ENCODE measurements around the gene COL23A1. TPM values are rescaled to one million over a fixed set of nuclear protein-coding genes. Genes with fewer than 3 reads are reported as not detected.

Gene COL23A1
- total and polyA plus RNA-seq, 2 experiments from 2014 or later: 1.1 to 5.1 TPM

DNA sequence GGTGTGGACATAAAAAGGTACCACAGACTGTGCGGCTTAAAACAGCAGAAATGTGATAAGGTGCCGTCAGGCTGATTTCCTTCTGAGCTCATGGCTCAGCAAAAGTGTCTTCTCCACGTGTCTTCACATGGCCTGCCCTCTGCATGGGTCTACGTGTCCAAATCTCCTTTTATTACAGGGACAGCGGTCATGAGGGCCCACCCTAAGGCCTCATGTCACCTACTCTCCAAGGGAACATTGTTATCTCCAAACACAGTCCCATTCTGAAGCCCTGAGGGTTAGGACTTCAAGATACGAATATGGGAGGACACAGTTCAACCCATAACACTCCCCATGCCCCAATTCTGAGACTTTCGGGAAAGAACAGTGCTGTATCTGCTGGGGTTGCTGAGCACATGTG is 35.2 kb downstream of the COL23A1 start:
- Histone ChIP-seq H3K79me2 (no peaks in the 10 kb centered on the region), H3K4me2 (no peak overlapping the region), H3K4me1 (ENCODE audit: insufficient read depth) (no peaks in the 10 kb centered on the region), H3K9me3 (ENCODE audit: low read depth) (no peaks in the 10 kb centered on the region), H3K27ac (no peak overlapping the region), H3K4me3 (no peak overlapping the region), H3K9me2 (replicated peaks; ENCODE audit: insufficient read depth) (no peaks in the 10 kb centered on the region), H2AFZ (no peak overlapping the region), H4K20me1 (ENCODE audit: insufficient read depth, poor library complexity, severe bottlenecking) (no peaks in the 10 kb centered on the region), H3K36me3 (replicated peaks; ENCODE audit: insufficient read depth, low read depth) (no peaks in the 10 kb centered on the region), H3K27me3 (no peaks in the 10 kb centered on the region)
- WGBS (ENCODE audit: low lambda C conversion rate, missing lambda C conversion rate): 78% methylated on average over 7 of the region's 7 CpGs
- TF ChIP-seq EZH2phosphoT487 (IDR thresholded peaks at IDR 0.05; ENCODE audit: low read depth, severe bottlenecking, unreplicated experiment) (no peak), EZH2 (IDR thresholded peaks at IDR 0.05; ENCODE audit: borderline replicate concordance) (no peak)
- TF ChIP-seq, protein P1, sequence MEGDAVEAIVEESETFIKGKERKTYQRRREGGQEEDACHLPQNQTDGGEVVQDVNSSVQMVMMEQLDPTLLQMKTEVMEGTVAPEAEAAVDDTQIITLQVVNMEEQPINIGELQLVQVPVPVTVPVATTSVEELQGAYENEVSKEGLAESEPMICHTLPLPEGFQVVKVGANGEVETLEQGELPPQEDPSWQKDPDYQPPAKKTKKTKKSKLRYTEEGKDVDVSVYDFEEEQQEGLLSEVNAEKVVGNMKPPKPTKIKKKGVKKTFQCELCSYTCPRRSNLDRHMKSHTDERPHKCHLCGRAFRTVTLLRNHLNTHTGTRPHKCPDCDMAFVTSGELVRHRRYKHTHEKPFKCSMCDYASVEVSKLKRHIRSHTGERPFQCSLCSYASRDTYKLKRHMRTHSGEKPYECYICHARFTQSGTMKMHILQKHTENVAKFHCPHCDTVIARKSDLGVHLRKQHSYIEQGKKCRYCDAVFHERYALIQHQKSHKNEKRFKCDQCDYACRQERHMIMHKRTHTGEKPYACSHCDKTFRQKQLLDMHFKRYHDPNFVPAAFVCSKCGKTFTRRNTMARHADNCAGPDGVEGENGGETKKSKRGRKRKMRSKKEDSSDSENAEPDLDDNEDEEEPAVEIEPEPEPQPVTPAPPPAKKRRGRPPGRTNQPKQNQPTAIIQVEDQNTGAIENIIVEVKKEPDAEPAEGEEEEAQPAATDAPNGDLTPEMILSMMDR (IDR thresholded peaks at IDR 0.05; ENCODE audit: poor library complexity): no peak
- no peak for DNase-seq (ENCODE audit: low spot score)

DNA sequence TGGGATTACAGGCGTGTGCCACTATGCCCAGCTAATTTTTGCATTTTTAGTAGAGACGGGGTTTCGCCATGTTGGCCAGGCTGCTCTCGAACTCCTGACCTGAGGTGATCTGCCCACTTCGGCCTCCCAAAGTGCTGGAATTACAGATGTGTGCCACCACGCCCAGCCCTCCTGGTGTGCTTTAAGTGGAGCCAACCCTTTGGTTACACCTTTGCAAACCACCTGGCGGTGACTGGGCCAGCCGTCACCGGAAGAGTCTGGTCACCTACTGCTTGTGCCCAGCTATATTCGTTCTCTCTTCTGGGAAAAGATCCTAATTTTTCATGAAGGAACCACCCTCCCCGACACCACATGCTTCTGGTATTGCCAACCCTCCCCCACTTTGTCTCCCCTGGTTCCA is 35.9 kb downstream of the COL23A1 start:
- H3K79me2 ChIP-seq: no peaks in the 10 kb centered on the region
- DNase-seq (ENCODE audit: low spot score): no peak
- H4K20me1 ChIP-seq (ENCODE audit: insufficient read depth, poor library complexity, severe bottlenecking): no peaks in the 10 kb centered on the region
- H3K36me3 ChIP-seq (replicated peaks; ENCODE audit: insufficient read depth, low read depth): no peaks in the 10 kb centered on the region
- H3K4me2 ChIP-seq: no peak overlapping the region
- no peak overlapping the region for H2AFZ ChIP-seq
- TF ChIP-seq EZH2phosphoT487 (IDR thresholded peaks at IDR 0.05; ENCODE audit: low read depth, severe bottlenecking, unreplicated experiment): no peak
- TF ChIP-seq, protein P1 (IDR thresholded peaks at IDR 0.05; ENCODE audit: poor library complexity): no peak
- no peak for TF ChIP-seq EZH2 (IDR thresholded peaks at IDR 0.05; ENCODE audit: borderline replicate concordance)
- H3K4me1 ChIP-seq (ENCODE audit: insufficient read depth): no peaks in the 10 kb centered on the region
- H3K9me3 ChIP-seq (ENCODE audit: low read depth): no peaks in the 10 kb centered on the region
- no peaks in the 10 kb centered on the region for H3K27me3 ChIP-seq
- 98% methylated on average over 11 of the region's 11 CpGs for WGBS (ENCODE audit: low lambda C conversion rate, missing lambda C conversion rate)
- H3K9me2 ChIP-seq (replicated peaks; ENCODE audit: insufficient read depth): no peaks in the 10 kb centered on the region
- no peak overlapping the region for H3K27ac ChIP-seq
- no peak overlapping the region for H3K4me3 ChIP-seq

GRCh38 chr5:178553517-178553916 is 36.7 kb downstream of the COL23A1 start:
- H3K4me1 ChIP-seq (ENCODE audit: insufficient read depth): no peaks in the 10 kb centered on the region
- H3K27me3 ChIP-seq: no peaks in the 10 kb centered on the region
- no peak for DNase-seq (ENCODE audit: low spot score)
- no peak overlapping the region for H2AFZ ChIP-seq
- no peaks in the 10 kb centered on the region for H3K9me2 ChIP-seq (replicated peaks; ENCODE audit: insufficient read depth)
- H3K9me3 ChIP-seq (ENCODE audit: low read depth): no peaks in the 10 kb centered on the region
- WGBS (ENCODE audit: low lambda C conversion rate, missing lambda C conversion rate): 88% methylated on average over 13 of the region's 13 CpGs
- no peaks in the 10 kb centered on the region for H3K79me2 ChIP-seq
- H3K4me3 ChIP-seq: no peak overlapping the region
- TF ChIP-seq EZH2 (IDR thresholded peaks at IDR 0.05; ENCODE audit: borderline replicate concordance): no peak
- no peak for TF ChIP-seq EZH2phosphoT487 (IDR thresholded peaks at IDR 0.05; ENCODE audit: low read depth, severe bottlenecking, unreplicated experiment)
- TF ChIP-seq, protein P1 (IDR thresholded peaks at IDR 0.05; ENCODE audit: poor library complexity): no peak
- no peak overlapping the region for H3K4me2 ChIP-seq
- no peak overlapping the region for H3K27ac ChIP-seq
- H4K20me1 ChIP-seq (ENCODE audit: insufficient read depth, poor library complexity, severe bottlenecking): no peaks in the 10 kb centered on the region
- H3K36me3 ChIP-seq (replicated peaks; ENCODE audit: insufficient read depth, low read depth): no peaks in the 10 kb centered on the region

DNA sequence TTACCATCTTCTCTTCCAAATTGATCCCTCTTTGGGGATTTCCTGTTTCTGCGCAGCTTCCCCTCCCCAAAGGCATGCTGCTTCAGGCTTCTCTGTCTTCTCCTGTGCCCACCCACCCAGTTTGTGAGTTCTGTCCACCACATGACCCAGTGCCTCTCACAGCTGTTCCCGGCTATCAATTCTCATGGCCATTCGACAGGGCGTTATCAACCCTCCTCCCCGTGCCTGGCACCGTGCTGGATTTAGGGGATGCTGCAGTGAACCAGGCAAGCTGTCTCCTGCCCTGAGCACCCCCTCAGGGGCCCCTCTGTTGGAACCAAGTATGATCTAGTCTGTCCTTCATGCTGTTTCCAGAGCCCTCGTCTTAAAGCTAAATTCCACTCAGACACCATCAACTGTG is 38.7 kb downstream of the COL23A1 start:
- H3K27ac ChIP-seq: no peak overlapping the region
- H3K79me2 ChIP-seq: no peaks in the 10 kb centered on the region
- H3K4me2 ChIP-seq: no peak overlapping the region
- TF ChIP-seq EZH2phosphoT487 (IDR thresholded peaks at IDR 0.05; ENCODE audit: low read depth, severe bottlenecking, unreplicated experiment) (no peak), EZH2 (IDR thresholded peaks at IDR 0.05; ENCODE audit: borderline replicate concordance) (no peak)
- TF ChIP-seq, protein P1 (IDR thresholded peaks at IDR 0.05; ENCODE audit: poor library complexity): no peak
- DNase-seq (ENCODE audit: low spot score): no peak
- no peak overlapping the region for H3K4me3 ChIP-seq
- H3K36me3 ChIP-seq (replicated peaks; ENCODE audit: insufficient read depth, low read depth): no peaks in the 10 kb centered on the region
- H3K9me3 ChIP-seq (ENCODE audit: low read depth): no peaks in the 10 kb centered on the region
- H2AFZ ChIP-seq: no peak overlapping the region
- no peaks in the 10 kb centered on the region for H3K9me2 ChIP-seq (replicated peaks; ENCODE audit: insufficient read depth)
- H4K20me1 ChIP-seq (ENCODE audit: insufficient read depth, poor library complexity, severe bottlenecking): no peaks in the 10 kb centered on the region
- no peaks in the 10 kb centered on the region for H3K27me3 ChIP-seq
- no peaks in the 10 kb centered on the region for H3K4me1 ChIP-seq (ENCODE audit: insufficient read depth)
- WGBS (ENCODE audit: low lambda C conversion rate, missing lambda C conversion rate): 90% methylated on average over 7 of the region's 7 CpGs

All from hepatocyte (in vitro differentiated cells).